Lower leg skin (tissue), 3 donors: Measurements from ENCODE around the gene MYBL2.

Experiments
- CTCF ChIP-seq, 3 donors: fragments of 450-650 bp; IDR thresholded peaks; one replicate each; pipeline ENCODE4 v1.5.1; 2016; ENCODE audit warnings: antibody characterized with exemption in 3 of 3, mild to moderate bottlenecking in 3 of 3, moderate library complexity in 2 of 3
- POLR2A ChIP-seq, 2 donors: fragments of 450-650 bp; IDR thresholded peaks; one replicate each; pipeline ENCODE4 v1.6.1; 2016 to 2017; ENCODE audit warnings: antibody characterized with exemption in 2 of 2, mild to moderate bottlenecking in 1 of 2, moderate library complexity in 1 of 2

GRCh38 chr20:43642548-43642947 lies 24.4 kb upstream of the MYBL2 start:
- TF ChIP-seq CTCF (IDR thresholded peaks at IDR 0.05) (no peak), POLR2A (IDR thresholded peaks at IDR 0.05) (no peak)
